SKM-1 treated with dmso at 0.1 percent for 144 hours (cell line): ENCODE measurements around the gene VAMP4.
"Not testable (repeated sequence)": the region's sequence is repeated elsewhere in the genome, so short reads cannot be mapped to it uniquely, and the experiment has no call there.

Experiments
- DNase-seq: peaks from one replicate; lab custom pipeline; 2025; ENCODE audit not compliant: unreplicated experiment; lab: John Stamatoyannopoulos, UW

The VAMP4 gene

GRCh38 chr1:171753182-171753581 is 11.3 kb upstream of the VAMP4 start:
- DNase-seq: no peak

GRCh38 chr1:171751221-171751620 is 9.4 kb upstream of the VAMP4 start:
- DNase-seq: no peak

- DNase-seq: no peak
Measured at GRCh38 chr1:171748651-171749050, 6.8 kb upstream of the VAMP4 start.

- peak; percentile 43 for DNase-seq
Measured at GRCh38 chr1:171744986-171745385, 3.1 kb upstream of the VAMP4 start.

GRCh38 chr1:171743081-171743870 is 1.4 kb upstream of the VAMP4 start:
- no peak for DNase-seq

GRCh38 chr1:171742577-171742922 is 685 bp upstream of the VAMP4 start:
- no peak for DNase-seq

GRCh38 chr1:171740987-171741871 is 636 bp downstream of the VAMP4 start:
- DNase-seq: peak; percentile 47

GRCh38 chr1:171740356-171740863 is 1.5 kb downstream of the VAMP4 start:
- no peak for DNase-seq

GRCh38 chr1:171739656-171740055 is 2.2 kb downstream of the VAMP4 start:
- no peak for DNase-seq

GRCh38 chr1:171738911-171739310 is 3.0 kb downstream of the VAMP4 start:
- DNase-seq: no peak

GRCh38 chr1:171736196-171736595 is 5.7 kb downstream of the VAMP4 start:
- no peak for DNase-seq

GRCh38 chr1:171730052-171730451 is 11.8 kb downstream of the VAMP4 start:
- DNase-seq: no peak

GRCh38 chr1:171727778-171728177 is 14.1 kb downstream of the VAMP4 start:
- DNase-seq: no peak

- not testable (repeated sequence) for DNase-seq
Measured at GRCh38 chr1:171723180-171723579, 18.7 kb downstream of the VAMP4 start.

- no peak for DNase-seq
Measured at GRCh38 chr1:171718848-171719247, 23.0 kb downstream of the VAMP4 start.

- no peak for DNase-seq
Measured at GRCh38 chr1:171718216-171718615, 23.6 kb downstream of the VAMP4 start.

GRCh38 chr1:171717062-171717718 is 24.7 kb downstream of the VAMP4 start:
- no peak for DNase-seq

GRCh38 chr1:171716616-171717015 is 25.2 kb downstream of the VAMP4 start:
- no peak for DNase-seq

GRCh38 chr1:171715813-171716251 is 26.0 kb downstream of the VAMP4 start:
- DNase-seq: peak; percentile 37

GRCh38 chr1:171712341-171712740 is 29.5 kb downstream of the VAMP4 start:
- DNase-seq: no peak

- no peak for DNase-seq
Measured at GRCh38 chr1:171711643-171712042, 30.2 kb downstream of the VAMP4 start.
